Tongue (tissue), 2 donors: Measurements from ENCODE around the gene CD274. TPM values are rescaled to one million over a fixed set of nuclear protein-coding genes. Genes with fewer than 3 reads are reported as not detected.
"Not testable (repeated sequence)": the region's sequence is repeated elsewhere in the genome, so short reads cannot be mapped to it uniquely, and the experiment has no call there.

Source experiments
- DNase-seq: peaks from one replicate; pipeline ENCODE4 v3.0.0-alpha.2; 2015
- total RNA-seq: library from RNA; depleted of rRNA; stranded (reverse); fragments of >200 nt; gene quantifications from one replicate; pipeline ENCODE4 v1.2.3, GENCODE V29; 2014

CD274 gene
- total RNA-seq, 1 donor from 2014 or later = 4.1 TPM

GRCh38 chr9:5438301-5439162 is 11.8 kb upstream of the CD274 start:
- DNase-seq = peak; percentile 28

- no peak for DNase-seq
Measured at GRCh38 chr9:5440426-5440825, 9.9 kb upstream of the CD274 start.

GRCh38 chr9:5441043-5441442 is 9.3 kb upstream of the CD274 start:
- no peak for DNase-seq

- peak; percentile 62 for DNase-seq
Measured at GRCh38 chr9:5442400-5443011, 7.8 kb upstream of the CD274 start.

GRCh38 chr9:5443850-5444249 is 6.5 kb upstream of the CD274 start:
- DNase-seq = no peak

GRCh38 chr9:5445096-5445495 is 5.2 kb upstream of the CD274 start:
- not testable (repeated sequence) for DNase-seq

- DNase-seq = no peak
Measured at GRCh38 chr9:5445886-5446285, 4.5 kb upstream of the CD274 start.

GRCh38 chr9:5446451-5447236 is 3.7 kb upstream of the CD274 start:
- DNase-seq = no peak

- no peak for DNase-seq
Measured at GRCh38 chr9:5447337-5447736, 3.0 kb upstream of the CD274 start.

GRCh38 chr9:5448016-5448415 is 2.3 kb upstream of the CD274 start:
- DNase-seq = no peak

- no peak for DNase-seq
Measured at GRCh38 chr9:5448461-5449435, 1.6 kb upstream of the CD274 start.

- no peak for DNase-seq
Measured at GRCh38 chr9:5449521-5450358, 602 bp upstream of the CD274 start.

- no peak for DNase-seq
Measured at GRCh38 chr9:5452286-5452609, 1.9 kb downstream of the CD274 start.

GRCh38 chr9:5453004-5453403 is 2.7 kb downstream of the CD274 start:
- DNase-seq = no peak

GRCh38 chr9:5453673-5454072 is 3.3 kb downstream of the CD274 start:
- DNase-seq = no peak

- no peak for DNase-seq
Measured at GRCh38 chr9:5455181-5455580, 4.8 kb downstream of the CD274 start.

- DNase-seq = no peak
Measured at GRCh38 chr9:5459289-5459829, 9.0 kb downstream of the CD274 start.

- no peak for DNase-seq
Measured at GRCh38 chr9:5460157-5460556, 9.8 kb downstream of the CD274 start.

- DNase-seq = not testable (repeated sequence)
Measured at GRCh38 chr9:5464831-5465330, 14.5 kb downstream of the CD274 start.

- DNase-seq = no peak
Measured at GRCh38 chr9:5466005-5466404, 15.7 kb downstream of the CD274 start.

- no peak for DNase-seq
Measured at GRCh38 chr9:5466766-5467165, 16.4 kb downstream of the CD274 start.
